Large intestine (tissue), 12 donors: ENCODE results near the gene CFAP410. TPM values are rescaled to one million over a fixed set of nuclear protein-coding genes. Genes with fewer than 3 reads are reported as not detected.

ENCODE experiments used
- DNase-seq, 2 donors: peaks; one replicate each; pipeline versions ENCODE4 v3.0.0 to v3.0.0-alpha.2; 2013
- H3K27ac ChIP-seq: one replicate; pipeline ENCODE4 v1.5.1; 2013; ENCODE audit warnings: low read length
- H3K27me3 ChIP-seq: 2 replicates; pipeline ENCODE4 v1.6.1; 2013; ENCODE audit warnings: low read length; ENCODE audit not compliant: control insufficient read depth, insufficient read depth
- H3K36me3 ChIP-seq: 2 replicates; pipeline ENCODE4 v1.6.1; 2013; ENCODE audit warnings: low read length; ENCODE audit not compliant: control insufficient read depth, insufficient read depth
- H3K4me1 ChIP-seq: one replicate; pipeline ENCODE4 v1.6.1; 2013; ENCODE audit warnings: low read length; ENCODE audit not compliant: control insufficient read depth, insufficient read depth
- H3K4me3 ChIP-seq: one replicate; pipeline ENCODE4 v1.5.1; 2013; ENCODE audit warnings: low read length
- H3K9me3 ChIP-seq: one replicate; pipeline ENCODE4 v1.6.1; 2013; ENCODE audit warnings: mild to moderate bottlenecking, low read depth, low read length, moderate library complexity; ENCODE audit not compliant: control insufficient read depth
- WGBS: methylation state at CpG from one replicate; pipeline ENCODE4 v1.1.5; 2013; ENCODE audit warnings: low lambda C conversion rate; ENCODE audit not compliant: insufficient coverage; 5-methylcytosine and 5-hydroxymethylcytosine counted together
- long read RNA-seq, 11 donors: transcript quantifications; one replicate each; lab custom pipeline, GENCODE V29; 2026
- polyA plus RNA-seq: library from polyadenylated mRNA; unstranded; fragments of 120-200 nt; gene quantifications from one replicate; pipeline ENCODE4 v1.2.1, GENCODE V29; 2013

The CFAP410 gene
- polyA plus RNA-seq, result 33.0 TPM
- long read RNA-seq, donor 1, partial matches to known transcripts, result 0 of 1 reads
- long read RNA-seq, donor 1, other reads (novel, unspliced or antisense), result 0 of 1 reads
- long read RNA-seq, donor 2, result 0 reads
- long read RNA-seq, donor 3, partial matches to known transcripts, result 0 of 6 reads
- long read RNA-seq, donor 3, other reads (novel, unspliced or antisense), result 5 of 6 reads
- long read RNA-seq, donor 4, result 0 reads
- long read RNA-seq, donor 5, partial matches to known transcripts, result 0 of 5 reads
- long read RNA-seq, donor 5, other reads (novel, unspliced or antisense), result 5 of 5 reads
- long read RNA-seq, donor 6, result 0 reads
- long read RNA-seq, donor 7, partial matches to known transcripts, result 0 of 1 reads
- long read RNA-seq, donor 7, other reads (novel, unspliced or antisense), result 0 of 1 reads
- long read RNA-seq, donor 8, partial matches to known transcripts, result 0 of 1 reads
- long read RNA-seq, donor 8, other reads (novel, unspliced or antisense), result 0 of 1 reads
- long read RNA-seq, donor 9, partial matches to known transcripts, result 0 of 2 reads
- long read RNA-seq, donor 9, other reads (novel, unspliced or antisense), result 0 of 2 reads
- long read RNA-seq, donor 10, partial matches to known transcripts, result 0 of 1 reads
- long read RNA-seq, donor 10, other reads (novel, unspliced or antisense), result 0 of 1 reads
- long read RNA-seq, donor 11, partial matches to known transcripts, result 0 of 6 reads
- long read RNA-seq, donor 11, other reads (novel, unspliced or antisense), result 6 of 6 reads

DNA sequence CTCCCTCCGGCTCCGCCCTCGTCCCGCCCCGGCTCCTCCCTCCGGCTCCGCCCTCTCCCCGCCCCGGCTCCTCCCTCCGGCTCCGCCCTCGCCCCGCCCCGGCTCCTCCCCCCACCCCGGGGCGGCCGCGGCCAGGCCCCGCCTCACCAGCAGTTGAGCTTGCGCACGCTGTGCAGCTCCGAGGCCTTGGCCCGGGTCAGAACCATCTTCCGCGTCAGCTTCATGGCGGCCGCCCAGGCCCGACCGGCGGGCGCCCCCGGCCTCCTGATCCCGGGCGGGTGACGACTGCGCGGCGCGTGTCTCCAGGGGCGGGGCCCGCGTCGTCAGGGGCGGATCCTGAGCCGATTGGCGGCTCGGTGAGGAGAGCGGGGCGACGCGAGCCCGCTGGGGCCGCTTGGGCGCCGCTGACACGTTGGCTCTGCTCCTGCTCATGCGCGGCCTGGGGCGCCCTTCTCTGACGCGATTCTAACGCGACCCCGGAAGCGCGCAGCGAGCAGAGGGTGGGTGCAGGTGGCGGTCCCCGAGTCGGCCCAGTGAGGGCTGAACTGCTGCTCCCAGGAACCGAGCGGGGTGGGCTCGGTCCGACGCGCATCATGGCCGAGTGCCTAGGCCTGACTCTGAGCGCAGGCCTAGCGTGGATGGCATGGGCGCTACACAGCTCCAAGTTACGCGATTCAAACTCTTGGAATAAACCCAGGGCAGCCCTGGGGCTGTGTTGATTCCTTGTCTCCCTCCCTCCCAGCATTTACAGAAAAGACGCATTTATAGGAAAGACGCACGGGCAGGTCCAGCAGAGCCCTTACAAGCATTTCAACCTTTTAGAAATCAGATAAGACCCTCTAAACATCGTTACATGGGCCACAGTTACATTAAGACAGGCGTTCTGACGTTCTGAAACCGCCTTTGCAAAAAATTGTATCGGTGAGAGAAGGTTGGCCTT is at the start of gene CFAP410:
CFAP410 (minus strand) TSS at position 420 of the 940 bp plus-strand sequence; CDS start at position 224, 196 bp downstream.
- Histone ChIP-seq H3K27me3 (no peaks in the 10 kb centered on the region), H3K4me3 (peak within 1 kb of the TSS; percentile 94), H3K36me3 (peaks cover 14% of the 10 kb centered on the region), H3K9me3 (no peaks in the 10 kb centered on the region), H3K4me1 (peaks cover 19% of the 10 kb centered on the region), H3K27ac (peak within 1 kb of the TSS; percentile 97)
- DNase-seq, result peak; percentile 97 to 98
- WGBS, result no CpG with 5 or more reads among the region's 90 CpGs

DNA sequence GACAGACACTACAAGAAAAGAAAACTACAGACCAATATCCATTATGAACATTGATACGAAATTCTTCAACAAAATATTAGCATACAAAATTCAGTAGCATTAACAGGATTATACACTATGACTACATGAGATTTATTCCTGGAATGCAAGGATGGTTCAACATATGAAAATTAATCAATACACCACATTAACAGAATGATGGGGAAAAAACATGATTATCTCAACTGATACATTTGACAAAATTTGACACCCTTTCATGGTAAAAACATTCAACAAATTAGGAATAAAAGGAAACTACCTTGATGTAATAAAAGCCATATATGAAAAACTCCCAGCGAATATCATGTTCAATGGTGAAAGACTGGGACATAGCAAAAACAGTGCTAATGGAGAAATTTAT is 45.8 kb upstream of the CFAP410 start:
- peaks cover 2% of the 10 kb centered on the region for H3K9me3 ChIP-seq
- H3K27me3 ChIP-seq, result no peaks in the 10 kb centered on the region
- no peaks in the 10 kb centered on the region for H3K36me3 ChIP-seq
- WGBS, result 60% methylated on average over 1 of the region's 2 CpGs
- H3K4me1 ChIP-seq, result no peaks in the 10 kb centered on the region
- H3K27ac ChIP-seq, result no peak overlapping the region
- no peak for DNase-seq
- no peak overlapping the region for H3K4me3 ChIP-seq

DNA sequence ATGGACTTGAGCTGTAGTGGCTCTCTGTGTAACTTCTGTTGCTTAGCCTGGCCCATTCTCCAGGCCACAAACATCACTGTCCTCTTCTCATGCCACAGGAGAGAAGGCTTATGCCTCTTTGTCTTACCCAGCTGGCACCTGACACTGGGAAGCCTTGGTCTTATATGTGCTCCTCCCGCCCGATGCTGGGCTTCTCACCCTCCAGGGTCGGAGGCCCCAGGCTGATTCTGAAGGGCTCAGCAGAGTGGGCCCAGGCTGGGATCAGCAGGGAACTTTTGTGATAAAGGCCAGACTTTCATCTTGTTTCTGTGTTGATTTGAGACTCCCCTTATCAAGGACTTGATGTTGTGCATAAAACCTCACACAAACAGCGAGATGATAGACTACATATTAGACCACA is 44.0 kb upstream of the CFAP410 start:
- WGBS, result 80% methylated on average over 1 of the region's 4 CpGs
- DNase-seq, result no peak

DNA sequence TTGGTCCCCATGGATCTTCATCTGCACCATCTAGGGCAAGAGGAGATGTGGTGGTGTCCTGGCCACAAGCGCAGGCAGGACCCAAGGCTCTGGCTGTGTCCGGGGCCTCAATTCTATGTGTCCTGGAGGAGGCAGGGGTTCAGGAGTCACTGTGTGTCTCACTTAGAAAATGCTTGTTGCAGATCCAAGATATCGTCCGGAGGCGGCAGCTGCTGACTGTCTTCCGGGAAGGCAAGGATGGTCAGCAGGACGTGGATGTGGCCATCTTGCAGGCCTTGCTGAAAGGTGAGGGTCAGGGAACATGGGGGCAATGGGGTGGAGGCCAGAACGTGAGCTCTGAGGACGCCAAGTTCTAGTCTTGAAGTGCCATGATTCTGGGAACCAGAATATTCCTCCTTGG is 43.3 kb upstream of the CFAP410 start:
- H3K27me3 ChIP-seq, result no peaks in the 10 kb centered on the region
- H3K9me3 ChIP-seq, result peaks cover 2% of the 10 kb centered on the region
- no peaks in the 10 kb centered on the region for H3K4me1 ChIP-seq
- H3K36me3 ChIP-seq, result no peaks in the 10 kb centered on the region
- no peak overlapping the region for H3K27ac ChIP-seq
- no peak for DNase-seq
- H3K4me3 ChIP-seq, result no peak overlapping the region
- WGBS, result no CpG with 5 or more reads among the region's 9 CpGs

More for the DNA sequence above, 44.0 kb upstream of the CFAP410 start:
- Histone ChIP-seq H3K27me3 (no peaks in the 10 kb centered on the region), H3K9me3 (peaks cover 2% of the 10 kb centered on the region), H3K36me3 (no peaks in the 10 kb centered on the region), H3K27ac (no peak overlapping the region), H3K4me3 (no peak overlapping the region), H3K4me1 (no peaks in the 10 kb centered on the region)

DNA sequence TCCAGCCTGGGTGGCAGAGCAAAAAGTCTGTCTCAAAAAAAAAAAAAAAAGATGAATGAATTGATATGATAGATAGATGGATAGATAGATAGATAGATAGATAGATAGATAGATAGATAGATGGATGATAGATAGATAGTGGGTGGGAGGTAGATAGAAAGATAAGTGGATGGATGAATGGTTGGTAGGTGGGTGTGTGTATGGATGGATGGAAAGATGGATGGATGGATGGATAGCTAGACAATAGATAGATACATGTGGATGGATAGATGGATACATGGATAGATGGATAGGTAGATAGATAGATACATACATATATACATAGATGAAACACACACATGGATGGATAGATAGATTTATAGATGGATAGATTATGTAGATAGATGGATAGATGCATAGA is 42.7 kb upstream of the CFAP410 start:
- no peak for DNase-seq
- H3K36me3 ChIP-seq, result no peaks in the 10 kb centered on the region
- no peak overlapping the region for H3K27ac ChIP-seq
- H3K4me1 ChIP-seq, result no peaks in the 10 kb centered on the region
- H3K4me3 ChIP-seq, result no peak overlapping the region
- H3K27me3 ChIP-seq, result no peaks in the 10 kb centered on the region
- peaks cover 2% of the 10 kb centered on the region for H3K9me3 ChIP-seq

DNA sequence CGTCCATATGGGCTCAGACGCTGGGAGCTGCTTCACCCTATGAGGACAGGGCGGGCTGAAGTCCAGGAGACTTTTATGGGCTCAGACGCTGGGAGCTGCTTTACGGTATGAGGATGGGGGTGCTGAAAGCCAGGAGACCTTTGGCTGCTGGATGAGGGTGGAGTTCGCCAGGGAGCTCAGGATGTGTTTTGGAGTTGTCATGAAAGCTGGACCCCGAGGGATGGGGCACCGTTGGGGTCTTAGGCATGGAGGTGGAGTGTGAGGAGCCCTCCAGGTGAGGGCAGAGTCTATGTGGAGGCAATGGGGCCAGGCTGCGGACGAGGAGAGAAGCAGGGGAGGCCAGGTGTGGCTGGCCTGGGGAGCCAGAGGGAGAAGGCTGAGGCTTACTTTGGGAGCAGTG is 41.7 kb upstream of the CFAP410 start:
- WGBS, result no CpG with 5 or more reads among the region's 10 CpGs

DNA sequence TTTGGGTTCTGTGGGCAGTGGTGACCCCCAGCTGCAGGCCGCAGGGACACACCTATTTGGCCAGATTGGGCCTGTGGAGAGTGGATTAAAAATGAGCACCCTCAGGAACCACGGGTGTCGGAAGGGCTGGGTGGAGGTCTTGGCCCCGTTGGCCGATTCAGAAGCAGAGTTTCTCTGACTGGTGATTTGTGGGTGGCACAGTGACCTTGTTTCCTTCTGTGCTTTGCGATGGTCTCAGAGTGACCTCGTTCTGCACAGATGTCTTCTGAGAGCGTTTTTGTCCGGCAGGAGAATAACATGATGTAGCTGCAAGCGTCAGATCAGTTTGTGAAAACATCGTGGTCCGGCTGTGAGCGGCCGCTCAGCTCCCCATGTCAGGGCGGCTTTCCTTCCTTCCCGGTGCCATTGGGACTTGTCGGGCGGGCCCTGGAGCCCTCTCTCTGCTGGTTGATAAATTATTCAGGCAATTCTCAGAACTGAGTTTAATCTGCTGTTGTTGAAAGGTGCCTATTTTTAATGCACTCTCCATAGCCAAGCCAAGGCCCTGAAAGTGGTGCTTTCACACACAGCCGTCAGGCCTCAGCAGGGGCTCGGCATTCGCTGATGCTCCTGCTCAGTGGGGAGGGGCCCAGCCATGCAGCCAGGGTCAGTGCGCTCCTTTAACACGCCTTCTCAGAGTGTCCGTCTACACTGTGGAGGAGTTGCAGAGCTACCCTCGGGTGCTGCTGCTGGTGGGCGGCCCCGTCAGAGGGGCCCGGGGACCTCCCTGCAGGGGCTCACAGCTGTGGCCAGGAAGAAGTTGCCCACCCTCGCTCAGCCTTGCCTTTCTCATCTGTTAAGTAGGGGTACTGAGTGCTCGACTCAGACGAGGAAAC is 41.0 kb upstream of the CFAP410 start:
- H3K27ac ChIP-seq, result no peak overlapping the region
- no peaks in the 10 kb centered on the region for H3K27me3 ChIP-seq
- no peak for DNase-seq
- H3K9me3 ChIP-seq, result peaks cover under 1% of the 10 kb centered on the region
- no peaks in the 10 kb centered on the region for H3K4me1 ChIP-seq
- H3K4me3 ChIP-seq, result no peak overlapping the region
- WGBS, result no CpG with 5 or more reads among the region's 31 CpGs
- no peaks in the 10 kb centered on the region for H3K36me3 ChIP-seq

More for the DNA sequence above, 41.7 kb upstream of the CFAP410 start:
- H3K9me3 ChIP-seq, result peaks cover 2% of the 10 kb centered on the region
- H3K27me3 ChIP-seq, result no peaks in the 10 kb centered on the region
- DNase-seq, result no peak
- no peaks in the 10 kb centered on the region for H3K36me3 ChIP-seq
- H3K4me3 ChIP-seq, result no peak overlapping the region
- H3K4me1 ChIP-seq, result no peaks in the 10 kb centered on the region
- H3K27ac ChIP-seq, result no peak overlapping the region

DNA sequence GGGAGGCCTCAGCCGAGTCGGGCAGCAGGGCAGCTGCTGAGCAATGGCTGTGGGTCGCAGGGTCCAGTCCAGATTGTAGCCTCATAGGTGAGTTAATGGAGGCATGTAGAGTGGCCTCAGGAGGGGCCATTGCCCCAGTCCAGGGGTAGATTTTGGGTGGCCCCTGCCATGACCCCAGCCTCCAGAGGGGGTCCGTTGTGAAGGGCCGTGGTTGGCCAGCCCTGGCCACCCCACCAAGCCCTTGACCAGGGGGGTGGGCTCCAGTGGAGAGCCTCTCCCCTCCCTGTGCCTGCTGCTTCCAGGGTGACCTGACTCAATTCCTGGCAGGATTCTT is 40.3 kb upstream of the CFAP410 start:
- no peaks in the 10 kb centered on the region for H3K36me3 ChIP-seq
- H3K27ac ChIP-seq, result no peak overlapping the region
- no peaks in the 10 kb centered on the region for H3K27me3 ChIP-seq
- no CpG with 5 or more reads among the region's 5 CpGs for WGBS
- DNase-seq, result no peak
- H3K4me1 ChIP-seq, result no peaks in the 10 kb centered on the region
- H3K9me3 ChIP-seq, result no peaks in the 10 kb centered on the region
- H3K4me3 ChIP-seq, result no peak overlapping the region

DNA sequence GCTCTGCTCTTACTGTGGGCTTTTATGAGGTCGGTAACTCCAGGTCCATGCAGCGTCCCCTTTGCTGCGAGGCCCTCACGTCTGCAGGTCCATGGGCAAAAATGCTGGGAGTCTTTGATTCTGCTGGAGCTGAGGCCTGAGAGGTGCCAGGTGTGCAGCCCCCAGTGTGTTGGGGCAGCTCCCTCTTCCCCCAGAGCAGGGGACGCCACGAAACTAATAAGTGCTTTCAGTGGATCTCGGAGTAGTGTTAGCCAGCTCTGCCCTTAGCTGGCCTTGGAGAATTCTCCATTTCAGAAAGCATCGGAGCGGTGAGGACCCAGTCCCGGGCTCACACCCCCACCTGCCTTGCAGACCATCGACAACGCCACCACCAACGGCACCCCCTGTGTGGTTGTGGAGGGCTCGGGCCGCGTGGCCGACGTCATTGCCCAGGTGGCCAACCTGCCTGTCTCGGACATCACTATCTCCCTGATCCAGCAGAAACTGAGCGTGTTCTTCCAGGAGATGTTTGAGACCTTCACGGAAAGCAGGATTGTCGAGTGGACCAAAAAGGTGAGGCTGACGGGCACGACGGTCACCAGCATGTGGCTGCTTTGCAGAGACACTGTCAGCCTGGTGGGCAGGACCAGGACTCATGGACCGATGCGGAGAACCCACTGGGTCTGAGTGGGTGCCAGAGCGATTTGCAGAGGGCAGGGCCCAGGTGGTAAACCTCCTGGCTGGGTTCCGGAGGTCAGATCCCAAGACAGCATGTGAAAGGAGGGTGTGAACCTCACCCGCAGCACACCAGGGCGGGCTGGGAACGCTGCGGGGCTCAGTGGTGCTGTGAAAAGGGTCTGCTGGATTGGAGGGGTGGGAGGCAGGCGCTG is 39.7 kb upstream of the CFAP410 start:
- H3K36me3 ChIP-seq, result no peaks in the 10 kb centered on the region
- H3K27me3 ChIP-seq, result no peaks in the 10 kb centered on the region
- H3K4me1 ChIP-seq, result no peaks in the 10 kb centered on the region
- H3K9me3 ChIP-seq, result no peaks in the 10 kb centered on the region
- no CpG with 5 or more reads among the region's 34 CpGs for WGBS
- H3K4me3 ChIP-seq, result no peak overlapping the region
- no peak for DNase-seq
- H3K27ac ChIP-seq, result no peak overlapping the region
